DND-41 (cell line): ENCODE results near the gene PDE6B.

Source experiments
- ATAC-seq: fragments of 200-7000 bp; cut with Tn5 transposase; 3 replicates; pipeline ENCODE4 v1.9.1; 2021; ENCODE audit warnings: low read depth; ENCODE audit not compliant: insufficient read depth
- DNase-seq: peaks from one replicate; pipeline ENCODE4 v3.0.0-alpha.2; 2020
- H2AFZ ChIP-seq: 2 replicates; pipeline ENCODE4 v1.6.0; 2012; ENCODE audit warnings: low read depth, low read length
- H3K27ac ChIP-seq: 2 replicates; pipeline ENCODE4 v1.5.1; 2012; ENCODE audit warnings: low read length, inconsistent platforms
- H3K27me3 ChIP-seq: fragments of 200-600 bp; sonication (generic); 2 replicates; pipeline ENCODE4 v1.6.0; 2012; ENCODE audit warnings: low read length, mild to moderate bottlenecking, inconsistent platforms; ENCODE audit not compliant: insufficient read depth, poor library complexity
- H3K36me3 ChIP-seq: 2 replicates; pipeline ENCODE4 v1.5.1; 2012; ENCODE audit warnings: low read length, inconsistent platforms; ENCODE audit not compliant: insufficient read depth
- H3K4me1 ChIP-seq: 2 replicates; pipeline ENCODE4 v1.5.1; 2012; ENCODE audit warnings: mild to moderate bottlenecking, low read length; ENCODE audit not compliant: insufficient read depth
- H3K4me2 ChIP-seq: 2 replicates; pipeline ENCODE4 v1.6.0; 2012; ENCODE audit warnings: mild to moderate bottlenecking, moderate library complexity, low read length, inconsistent platforms; ENCODE audit not compliant: insufficient read depth
- H3K4me3 ChIP-seq, 2 experiments: fragments of 200-600 bp in 1 of 2; shearing (Covaris generic) in 1 of 2; 2 replicates each; pipeline ENCODE4 v1.5.1; 2012 to 2016; ENCODE audit warnings: inconsistent platforms in 2 of 2, low read length in 2 of 2, mild to moderate bottlenecking in 2 of 2, low read depth in 1 of 2, moderate library complexity in 1 of 2
- H3K79me2 ChIP-seq: 2 replicates; pipeline ENCODE4 v1.6.0; 2012; ENCODE audit warnings: low read length, inconsistent platforms; ENCODE audit not compliant: insufficient read depth
- H3K9ac ChIP-seq: 2 replicates; pipeline ENCODE4 v1.6.0; 2012; ENCODE audit warnings: low read depth, mild to moderate bottlenecking, inconsistent platforms, low read length, moderate library complexity
- H3K9me3 ChIP-seq: 2 replicates; pipeline ENCODE4 v1.5.1; 2012; ENCODE audit warnings: low read length, moderate library complexity, mild to moderate bottlenecking, inconsistent platforms; ENCODE audit not compliant: insufficient read depth, severe bottlenecking
- H4K20me1 ChIP-seq: 2 replicates; pipeline ENCODE4 v1.6.0; 2012; ENCODE audit warnings: low read length; ENCODE audit not compliant: insufficient read depth
- CTCF ChIP-seq: IDR thresholded peaks from 2 replicates; pipeline ENCODE4 v1.5.1; 2012; ENCODE audit warnings: borderline replicate concordance, low read length, moderate library complexity, mild to moderate bottlenecking; ENCODE audit not compliant: poor library complexity, severe bottlenecking; ENCODE audit errors: extremely low read depth
- EZH2 ChIP-seq: IDR thresholded peaks from 3 replicates; pipeline ENCODE4 v1.6.1; 2012; ENCODE audit warnings: borderline replicate concordance, low read depth, mild to moderate bottlenecking, moderate library complexity, low read length, inconsistent platforms; ENCODE audit not compliant: severe bottlenecking

The PDE6B gene

GRCh38 chr4:629915-630641 is 4.7 kb downstream of the PDE6B start:
- H3K79me2 ChIP-seq: no peaks in the 10 kb centered on the region
- ATAC-seq (no peak), DNase-seq (no peak)
- H2AFZ ChIP-seq: no peak overlapping the region
- H3K4me2 ChIP-seq: no peak overlapping the region
- H3K4me1 ChIP-seq: no peaks in the 10 kb centered on the region
- no peaks in the 10 kb centered on the region for H4K20me1 ChIP-seq
- no peaks in the 10 kb centered on the region for H3K27me3 ChIP-seq
- H3K27ac ChIP-seq: no peak overlapping the region
- H3K9ac ChIP-seq: no peak overlapping the region
- peaks cover 16% of the 10 kb centered on the region for H3K9me3 ChIP-seq
- H3K36me3 ChIP-seq: no peaks in the 10 kb centered on the region
- TF ChIP-seq EZH2: no peak
- no peak for TF ChIP-seq CTCF
- no peak overlapping the region for H3K4me3 ChIP-seq

- TF ChIP-seq CTCF: no peak
- TF ChIP-seq EZH2: no peak
- no peak overlapping the region for H3K27ac ChIP-seq
- no peak overlapping the region for H3K4me2 ChIP-seq
- H3K9me3 ChIP-seq: peaks cover 16% of the 10 kb centered on the region
- no peaks in the 10 kb centered on the region for H3K36me3 ChIP-seq
- no peaks in the 10 kb centered on the region for H3K4me1 ChIP-seq
- no peak for ATAC-seq
- no peaks in the 10 kb centered on the region for H3K27me3 ChIP-seq
- no peak overlapping the region for H3K4me3 ChIP-seq
- no peak overlapping the region for H3K9ac ChIP-seq
- DNase-seq: no peak
- no peak overlapping the region for H2AFZ ChIP-seq
- H4K20me1 ChIP-seq: no peaks in the 10 kb centered on the region
- H3K79me2 ChIP-seq: no peaks in the 10 kb centered on the region
Measured at GRCh38 chr4:630656-631055, 5.3 kb downstream of the PDE6B start.

- DNase-seq: no peak
- H3K36me3 ChIP-seq: no peaks in the 10 kb centered on the region
- no peak overlapping the region for H3K4me2 ChIP-seq
- H3K9me3 ChIP-seq: peaks cover 16% of the 10 kb centered on the region
- TF ChIP-seq EZH2: no peak
- no peak for TF ChIP-seq CTCF
- no peak overlapping the region for H3K27ac ChIP-seq
- H2AFZ ChIP-seq: no peak overlapping the region
- H3K79me2 ChIP-seq: no peaks in the 10 kb centered on the region
- ATAC-seq: no peak
- H3K27me3 ChIP-seq: no peaks in the 10 kb centered on the region
- no peaks in the 10 kb centered on the region for H3K4me1 ChIP-seq
- H3K9ac ChIP-seq: no peak overlapping the region
- no peak overlapping the region for H3K4me3 ChIP-seq
- no peaks in the 10 kb centered on the region for H4K20me1 ChIP-seq
Measured at GRCh38 chr4:632196-632790, 6.9 kb downstream of the PDE6B start.
